A673 (cell line): Measurements from ENCODE around the gene NUP188. TPM values are rescaled to one million over a fixed set of nuclear protein-coding genes. Genes with fewer than 3 reads are reported as not detected.

Experiments
- BruUV-seq: library from RNA; stranded (reverse); fragments of 400-500 nt; replicated peaks from 2 replicates; lab custom pipeline; 2021; lab: Mats Ljungman, UMichigan
- CTCF ChIA-PET: fragments of 300-600 bp; sonication (Branson Sonifier 250); formaldehyde crosslinking; loops from one replicate; lab custom pipeline; 2022; ENCODE audit warnings: antibody characterized with exemption; lab: Charles Lee
- POLR2A ChIA-PET: fragments of 300-600 bp; sonication (Branson Sonifier 250); formaldehyde crosslinking; loops from one replicate; lab custom pipeline; 2022; ENCODE audit warnings: antibody characterized with exemption; ENCODE audit not compliant: low non-redundant PET; lab: Charles Lee
- DNase-seq: peaks from one replicate; pipeline ENCODE4 v3.0.0-alpha.2; 2015; ENCODE audit warnings: low spot score
- H3K27ac ChIP-seq: fragments of 200-600 bp; sonication (generic); 2 replicates; pipeline ENCODE4 v1.5.1; 2016; ENCODE audit warnings: mixed run types, low read depth, mild to moderate bottlenecking, mixed read lengths, antibody characterized with exemption, low read length; ENCODE audit not compliant: poor library complexity, severe bottlenecking
- H3K27me3 ChIP-seq: fragments of 200-600 bp; sonication (generic); replicated peaks from 2 replicates; pipeline ENCODE4 v1.6.1; 2017; ENCODE audit warnings: mixed run types, low read depth, mild to moderate bottlenecking, mixed read lengths, antibody characterized with exemption, low read length; ENCODE audit not compliant: insufficient read depth, poor library complexity
- H3K36me3 ChIP-seq: fragments of 200-600 bp; sonication (generic); 2 replicates; pipeline ENCODE4 v1.6.1; 2016; ENCODE audit warnings: mixed run types, mild to moderate bottlenecking, mixed read lengths, antibody characterized with exemption, low read length; ENCODE audit not compliant: insufficient read depth, poor library complexity, severe bottlenecking
- H3K4me1 ChIP-seq: fragments of 200-600 bp; sonication (generic); 2 replicates; pipeline ENCODE4 v1.6.1; 2017; ENCODE audit warnings: mixed run types, mild to moderate bottlenecking, mixed read lengths, antibody characterized with exemption, low read length; ENCODE audit not compliant: insufficient read depth, poor library complexity, severe bottlenecking
- H3K4me3 ChIP-seq: fragments of 200-600 bp; sonication (generic); 2 replicates; pipeline ENCODE4 v1.5.1; 2016; ENCODE audit warnings: low read depth, mixed run types, mild to moderate bottlenecking, mixed read lengths, low read length; ENCODE audit not compliant: poor library complexity, severe bottlenecking
- H3K9me3 ChIP-seq: fragments of 200-600 bp; sonication (generic); 2 replicates; pipeline ENCODE4 v1.6.1; 2016; ENCODE audit warnings: mixed run types, low read depth, mild to moderate bottlenecking, mixed read lengths, antibody characterized with exemption, low read length; ENCODE audit not compliant: poor library complexity, severe bottlenecking
- EZH2 ChIP-seq: fragments of 200-600 bp; sonication (generic); IDR thresholded peaks from 2 replicates; pipeline ENCODE4 v1.6.1; 2017; ENCODE audit warnings: borderline replicate concordance, low read depth, mild to moderate bottlenecking, mixed read lengths, antibody characterized with exemption, low read length; ENCODE audit not compliant: poor library complexity, severe bottlenecking
- intact Hi-C: fragments of 100-400 bp; cut with micrococcal nuclease; formaldehyde crosslinking; loops from one replicate; pipeline ENCODE4 v1.10.0; 2022; ENCODE audit not compliant: unreplicated experiment
- total RNA-seq: library from RNA; stranded (reverse); gene quantifications from 2 replicates; pipeline ENCODE4 v1.2.3, GENCODE V29; 2021
- TF ChIP-seq, protein P1 (sequence below): fragments of 300-800, 200-600 bp; sonication (generic); conservative IDR thresholded peaks from 2 replicates; pipeline ENCODE4 v1.5.1; 2017; ENCODE audit warnings: low read depth, mild to moderate bottlenecking, antibody characterized with exemption, low read length, moderate library complexity, mixed read lengths

The NUP188 gene
- total RNA-seq, 1 experiment from 2014 or later = 170 TPM

GRCh38 chr9:129009584-129010141, 62.2 kb downstream of the NUP188 start:
- intact Hi-C loops = loop anchor here (5.0 kb wide), 1 partner anchor 603 kb away; no protein-coding TSS in a partner anchor
- H3K27me3 ChIP-seq = no peaks in the 10 kb centered on the region
- H3K4me1 ChIP-seq = no peaks in the 10 kb centered on the region
- no peak for DNase-seq
- BruUV-seq = no TSS peak
- ChIA-PET CTCF (no interaction called here), POLR2A (no interaction called here)
- H3K9me3 ChIP-seq = no peaks in the 10 kb centered on the region
- no peak overlapping the region for H3K4me3 ChIP-seq
- TF ChIP-seq EZH2 = no peak
- TF ChIP-seq, protein P1, sequence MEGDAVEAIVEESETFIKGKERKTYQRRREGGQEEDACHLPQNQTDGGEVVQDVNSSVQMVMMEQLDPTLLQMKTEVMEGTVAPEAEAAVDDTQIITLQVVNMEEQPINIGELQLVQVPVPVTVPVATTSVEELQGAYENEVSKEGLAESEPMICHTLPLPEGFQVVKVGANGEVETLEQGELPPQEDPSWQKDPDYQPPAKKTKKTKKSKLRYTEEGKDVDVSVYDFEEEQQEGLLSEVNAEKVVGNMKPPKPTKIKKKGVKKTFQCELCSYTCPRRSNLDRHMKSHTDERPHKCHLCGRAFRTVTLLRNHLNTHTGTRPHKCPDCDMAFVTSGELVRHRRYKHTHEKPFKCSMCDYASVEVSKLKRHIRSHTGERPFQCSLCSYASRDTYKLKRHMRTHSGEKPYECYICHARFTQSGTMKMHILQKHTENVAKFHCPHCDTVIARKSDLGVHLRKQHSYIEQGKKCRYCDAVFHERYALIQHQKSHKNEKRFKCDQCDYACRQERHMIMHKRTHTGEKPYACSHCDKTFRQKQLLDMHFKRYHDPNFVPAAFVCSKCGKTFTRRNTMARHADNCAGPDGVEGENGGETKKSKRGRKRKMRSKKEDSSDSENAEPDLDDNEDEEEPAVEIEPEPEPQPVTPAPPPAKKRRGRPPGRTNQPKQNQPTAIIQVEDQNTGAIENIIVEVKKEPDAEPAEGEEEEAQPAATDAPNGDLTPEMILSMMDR = no peak
- H3K36me3 ChIP-seq = peaks cover 46% of the 10 kb centered on the region
- H3K27ac ChIP-seq = no peak overlapping the region

DNA sequence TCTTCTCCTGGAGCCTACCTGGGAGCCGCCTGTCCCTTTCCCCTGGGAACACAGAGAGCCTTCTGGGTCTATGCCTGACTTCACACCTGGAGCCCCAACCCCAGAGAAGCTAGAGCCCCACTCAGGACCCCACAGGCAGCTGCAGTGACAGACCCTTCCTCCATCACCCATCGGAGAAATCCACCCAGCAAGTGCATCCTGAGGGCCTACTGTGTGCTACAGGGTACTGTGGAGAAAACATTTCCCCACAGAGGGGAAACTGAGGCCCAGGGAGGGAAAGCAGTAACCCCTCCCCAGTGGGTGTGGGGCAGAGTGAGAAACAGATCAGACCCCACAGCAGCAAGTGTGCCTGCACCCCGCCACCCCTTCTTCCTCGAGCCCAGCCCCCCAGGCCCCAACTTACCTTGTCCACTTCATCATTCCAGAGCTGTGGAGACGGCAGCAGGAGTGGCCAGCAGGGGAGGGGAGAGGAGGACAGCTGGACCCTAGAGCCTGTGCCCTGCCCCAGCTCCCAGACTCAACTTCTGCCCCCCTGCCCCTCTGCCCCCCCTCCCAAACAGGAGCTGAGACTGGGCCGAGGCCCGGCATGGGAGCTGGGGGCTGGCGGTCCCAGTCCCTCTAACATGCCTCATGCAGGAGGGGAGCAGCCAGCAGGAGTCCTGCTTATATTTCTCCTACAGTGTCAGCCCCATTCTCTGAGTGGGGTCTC, 62.9 kb downstream of the NUP188 start:
- no peaks in the 10 kb centered on the region for H3K27me3 ChIP-seq
- BruUV-seq = no TSS peak
- TF ChIP-seq EZH2 = no peak
- intact Hi-C loops = no loop called here
- H3K4me3 ChIP-seq = no peak overlapping the region
- ChIA-PET CTCF (no interaction called here), POLR2A (no interaction called here)
- no peak overlapping the region for H3K27ac ChIP-seq
- no peak for DNase-seq
- H3K36me3 ChIP-seq = peaks cover 45% of the 10 kb centered on the region
- no peaks in the 10 kb centered on the region for H3K4me1 ChIP-seq
- no peaks in the 10 kb centered on the region for H3K9me3 ChIP-seq

DNA sequence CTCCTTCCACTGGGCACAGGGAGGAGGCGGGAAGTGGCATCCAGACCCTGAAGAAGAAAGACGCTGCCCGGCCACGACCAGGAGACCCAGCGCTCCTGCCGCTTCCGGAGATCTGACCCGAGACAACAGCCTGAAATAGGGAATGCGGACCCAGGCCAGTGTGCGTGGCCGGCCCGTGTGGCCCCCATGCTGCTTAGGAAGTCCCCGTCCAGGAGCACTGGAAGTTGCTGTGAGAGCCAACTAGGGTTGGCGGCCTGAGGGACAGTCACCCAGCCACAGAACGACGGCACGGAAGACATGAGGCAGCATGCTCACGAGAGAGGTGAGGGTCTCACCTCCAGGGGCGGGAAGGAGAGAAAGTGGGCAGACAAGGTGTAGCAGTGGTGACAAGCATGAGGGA, 63.7 kb downstream of the NUP188 start:
- DNase-seq = no peak
- ChIA-PET CTCF (no interaction called here), POLR2A (no interaction called here)
- H3K27ac ChIP-seq = no peak overlapping the region
- peaks cover 41% of the 10 kb centered on the region for H3K36me3 ChIP-seq
- TF ChIP-seq, protein P1 = no peak
- H3K27me3 ChIP-seq = no peaks in the 10 kb centered on the region
- BruUV-seq = no TSS peak
- H3K4me1 ChIP-seq = no peaks in the 10 kb centered on the region
- no peak overlapping the region for H3K4me3 ChIP-seq
- no peaks in the 10 kb centered on the region for H3K9me3 ChIP-seq
- intact Hi-C loops = no loop called here

DNA sequence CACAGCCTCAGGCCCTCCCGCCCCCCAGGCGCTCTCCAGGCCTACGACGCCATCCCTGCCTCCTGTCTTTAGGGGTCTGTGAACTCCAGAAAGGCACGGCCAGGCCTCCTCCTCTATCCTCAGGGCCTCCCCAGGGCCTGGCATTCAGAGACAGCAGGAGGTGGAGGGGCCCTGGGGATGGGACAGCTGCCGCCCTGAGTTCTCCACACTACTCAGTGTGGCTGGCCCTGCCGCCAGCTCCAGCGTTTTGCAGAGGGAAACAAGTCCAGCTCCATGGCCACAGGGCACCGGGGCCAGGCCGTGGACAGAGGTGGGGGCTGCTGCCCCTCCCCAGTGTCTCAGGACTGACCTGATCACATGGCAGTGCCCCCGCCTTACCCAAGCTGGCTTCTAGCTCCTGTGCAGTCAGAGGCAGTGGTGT, 64.3 kb downstream of the NUP188 start:
- no peaks in the 10 kb centered on the region for H3K9me3 ChIP-seq
- no peak for TF ChIP-seq EZH2
- TF ChIP-seq, protein P1 = no peak
- peaks cover 35% of the 10 kb centered on the region for H3K36me3 ChIP-seq
- BruUV-seq = no TSS peak
- H3K27ac ChIP-seq = no peak overlapping the region
- H3K4me1 ChIP-seq = no peaks in the 10 kb centered on the region
- DNase-seq = no peak
- CTCF ChIA-PET = no interaction called here
- H3K27me3 ChIP-seq = no peaks in the 10 kb centered on the region
- POLR2A ChIA-PET = no interaction called here
- H3K4me3 ChIP-seq = no peak overlapping the region
- intact Hi-C loops = no loop called here
